K562 (cell line): Measurements from ENCODE around the gene IL24. TPM values are rescaled to one million over a fixed set of nuclear protein-coding genes. Genes with fewer than 3 reads are reported as not detected.

Experiments used
- ATAC-seq: fragments of 200-7000 bp; cut with Tn5 transposase; 3 replicates; pipeline ENCODE4 v1.9.1; 2020; ENCODE audit warnings: moderate library complexity
- BruUV-seq: library from RNA; stranded (reverse); fragments of 400-500 nt; replicated peaks from 2 replicates; lab custom pipeline; 2021; lab: Mats Ljungman, UMichigan
- CTCF ChIA-PET: fragments of 300-600 bp; formaldehyde crosslinking; extraction: SDS; loops from one replicate; lab custom pipeline; 2021; ENCODE audit warnings: low intra/inter-chr PET ratio; lab: Yijun Ruan, JAX
- POLR2A ChIA-PET: fragments of 300-600, 350-650 bp; sonication (Branson Sonifier 250); formaldehyde crosslinking; extraction: SDS; loops from one replicate; lab custom pipeline; 2021; ENCODE audit warnings: antibody characterized with exemption, inconsistent platforms; lab: Yijun Ruan, JAX
- DNase-seq, 4 experiments: peaks; one replicate each; pipeline versions ENCODE4 v3.0.0 to v3.0.0-alpha.2; 2011 to 2018; ENCODE audit warnings: low spot score in 3 of 4, mixed read lengths in 3 of 4; ENCODE audit errors: extremely low read depth in 1 of 4
- FAIRE-seq: peaks from 2 replicates; lab custom pipeline; 2011; peaks lifted over from hg19 to GRCh38; lab: Jason Lieb, UNC
- H2AFZ ChIP-seq: 2 replicates; pipeline ENCODE4 v1.6.0; 2011; ENCODE audit warnings: low read depth, low read length, control low read depth, inconsistent platforms
- H3K27ac ChIP-seq: fragments of 200-600 bp; 3 replicates; pipeline ENCODE4 v1.8.0; 2011; ENCODE audit warnings: low read depth, mild to moderate bottlenecking, control low read depth, inconsistent platforms, low read length, moderate library complexity, mixed read lengths; ENCODE audit errors: extremely low read depth
- H3K27me3 ChIP-seq, 2 experiments: fragments of 300-600 bp in 1 of 2; 2 replicates in 1 of 2; 3 replicates in 1 of 2; pipeline versions ENCODE4 v1.6.0 to v1.8.0; 2011; ENCODE audit warnings: inconsistent platforms in 2 of 2, low read length in 2 of 2, mild to moderate bottlenecking in 1 of 2, mixed read lengths in 1 of 2, moderate library complexity in 1 of 2; ENCODE audit not compliant: control insufficient read depth in 2 of 2, insufficient read depth in 2 of 2
- H3K36me3 ChIP-seq: fragments of 300-600 bp; 3 replicates; pipeline ENCODE4 v1.8.0; 2011; ENCODE audit warnings: mild to moderate bottlenecking, low read length, inconsistent platforms; ENCODE audit not compliant: control insufficient read depth, insufficient read depth
- H3K4me1 ChIP-seq, 2 experiments: fragments of 200-600 bp in 1 of 2; replicated peaks in 1 of 2; 2 replicates in 1 of 2; 3 replicates in 1 of 2; pipeline versions ENCODE4 v1.5.1 to v1.8.0; 2011; ENCODE audit warnings: inconsistent platforms in 2 of 2, low read length in 2 of 2, mild to moderate bottlenecking in 1 of 2, mixed read lengths in 1 of 2, moderate library complexity in 1 of 2; ENCODE audit not compliant: control insufficient read depth in 2 of 2, insufficient read depth in 2 of 2
- H3K4me2 ChIP-seq: 2 replicates; pipeline ENCODE4 v1.6.1; 2011; ENCODE audit warnings: low read length, control low read depth, inconsistent platforms, mixed read lengths; ENCODE audit not compliant: insufficient read depth
- H3K4me3 ChIP-seq: fragments of 200-600 bp; sonication (generic), shearing (Covaris generic); 2 replicates; pipeline ENCODE4 v1.5.1; 2016; ENCODE audit warnings: control low read depth, inconsistent platforms
- H3K79me2 ChIP-seq: fragments of 200-600 bp; 3 replicates; pipeline ENCODE4 v1.8.0; 2011; ENCODE audit warnings: low read length, inconsistent platforms; ENCODE audit not compliant: control insufficient read depth, insufficient read depth
- H3K9ac ChIP-seq, 2 experiments: 2 replicates each; pipeline versions ENCODE4 v1.6.0 to v1.6.1; 2011; ENCODE audit warnings: low read depth in 2 of 2, low read length in 2 of 2, control low read depth in 1 of 2, inconsistent platforms in 1 of 2, mild to moderate bottlenecking in 1 of 2, mixed read lengths in 1 of 2; ENCODE audit not compliant: insufficient read depth in 1 of 2
- H3K9me1 ChIP-seq: one replicate; pipeline ENCODE4 v1.6.0; 2011; ENCODE audit warnings: inconsistent platforms, mild to moderate bottlenecking, low read length, moderate library complexity; ENCODE audit not compliant: control insufficient read depth, insufficient read depth
- H3K9me3 ChIP-seq: replicated peaks from 2 replicates; pipeline ENCODE4 v1.5.1; 2011; ENCODE audit warnings: low read depth, low read length, inconsistent platforms; ENCODE audit not compliant: control insufficient read depth, insufficient read depth
- H4K20me1 ChIP-seq: replicated peaks from 2 replicates; pipeline ENCODE4 v1.6.1; 2011; ENCODE audit warnings: low read length, inconsistent platforms, mixed read lengths; ENCODE audit not compliant: control insufficient read depth, insufficient read depth
- CBFA2T2 ChIP-seq: fragments of 450-650 bp; conservative IDR thresholded peaks from 2 replicates; pipeline ENCODE4 v1.6.1; 2017; ENCODE audit warnings: mild to moderate bottlenecking
- FUS ChIP-seq: fragments of 200-400 bp; formaldehyde crosslinking; optimal IDR thresholded peaks from 2 replicates; pipeline ENCODE3; 2017; ENCODE audit warnings: low read depth, low read length
- GABPB1 ChIP-seq: sonication (generic); formaldehyde crosslinking; IDR thresholded peaks from 2 replicates; pipeline ENCODE4 v1.8.0; 2022; ENCODE audit warnings: mild to moderate bottlenecking, missing genetic modification reagents
- HMGN3 ChIP-seq: IDR thresholded peaks from 2 replicates; pipeline ENCODE4 v1.6.1; 2011; ENCODE audit warnings: borderline replicate concordance, low read depth, mild to moderate bottlenecking, mixed read lengths, low read length; ENCODE audit not compliant: insufficient read length; ENCODE audit errors: extremely low read depth
- MAFK ChIP-seq: IDR thresholded peaks from 2 replicates; pipeline ENCODE4 v1.6.1; 2011; ENCODE audit warnings: low read length, improper control_type of control experiment
- MTA1 ChIP-seq: fragments of 450-650 bp; IDR thresholded peaks from 2 replicates; pipeline ENCODE4 v1.6.1; 2017; ENCODE audit warnings: borderline replicate concordance
- POLR2AphosphoS5 ChIP-seq: IDR thresholded peaks from 2 replicates; pipeline ENCODE4 v1.6.1; 2011; ENCODE audit warnings: mild to moderate bottlenecking, low read depth, low read length, moderate library complexity; ENCODE audit not compliant: control insufficient read depth, insufficient read depth
- STAG1 ChIP-seq: sonication (generic); formaldehyde crosslinking; IDR thresholded peaks from 2 replicates; pipeline ENCODE4 v1.5.0; 2020; ENCODE audit warnings: missing genetic modification reagents, borderline replicate concordance
- TCF3 ChIP-seq: sonication (generic); formaldehyde crosslinking; IDR thresholded peaks from 2 replicates; pipeline ENCODE4 v1.4.0; 2020; ENCODE audit warnings: mild to moderate bottlenecking, missing genetic modification reagents
- TGIF2 ChIP-seq: sonication (generic); formaldehyde crosslinking; IDR thresholded peaks from 2 replicates; pipeline ENCODE4 v1.8.1; 2022; ENCODE audit warnings: mild to moderate bottlenecking, missing genetic modification reagents, moderate library complexity
- ZBTB7A ChIP-seq: IDR thresholded peaks from 2 replicates; pipeline ENCODE4 v1.6.1; 2011; ENCODE audit warnings: low read depth, mild to moderate bottlenecking, low read length, moderate library complexity, borderline replicate concordance; ENCODE audit not compliant: control insufficient read depth
- ZNF217 ChIP-seq: sonication (generic); formaldehyde crosslinking; IDR thresholded peaks from 2 replicates; pipeline ENCODE4 v1.8.0; 2022; ENCODE audit warnings: mild to moderate bottlenecking, missing genetic modification reagents
- WGBS: fragments of 100-300 bp; shearing (Covaris generic); methylation state at CpG from one replicate; pipeline ENCODE4 v1.1.6; 2016; ENCODE audit warnings: low coverage, mixed read lengths; ENCODE audit not compliant: insufficient coverage; ENCODE audit errors: missing lambda C conversion rate; 5-methylcytosine and 5-hydroxymethylcytosine counted together
- in situ Hi-C: fragments of 300-500 bp; cut with MboI; formaldehyde crosslinking; loops from 4 replicates; pipeline ENCODE4 v1.15.0; 2018; ENCODE audit warnings: inconsistent platforms, mixed read lengths
- intact Hi-C: fragments of 100-400 bp; cut with micrococcal nuclease; formaldehyde crosslinking; loops from 2 replicates; pipeline ENCODE4 v1.14.2; 2022
- polyA plus RNA-seq, 8 experiments: library from polyadenylated mRNA; depleted of rRNA in 4 of 8; stranded (reverse) in 5 of 8; unstranded in 3 of 8; fragments of >200 nt; fragmentation: Nextera tagmentation in 2 of 8; fragmentation: Illumina TruSeq in 1 of 8; extraction: Ambion mirVana in 2 of 8; extraction: Trizol in 1 of 8; gene quantifications; 2 replicates each; pipeline versions ENCODE4 v1.2.1 to v1.2.3, GENCODE V29; 2011 to 2014; ENCODE audit warnings: inconsistent platforms in 1 of 8, missing spikeins in 1 of 8
- total RNA-seq, 7 experiments: library from RNA; depleted of rRNA in 6 of 7; stranded (reverse); fragments of >200 nt in 6 of 7; fragmentation: Illumina TruSeq in 2 of 7; extraction: Trizol in 2 of 7; gene quantifications; 2 replicates each; pipeline versions ENCODE4 v1.2.1 to v1.2.3, GENCODE V29; 2011 to 2021; ENCODE audit warnings: low replicate concordance in 1 of 7
- TF ChIP-seq, protein P1 (sequence below): IDR thresholded peaks from 2 replicates; pipeline ENCODE4 v1.6.1; 2016; ENCODE audit warnings: missing genetic modification characterization, missing compliant biosample characterization
- TF ChIP-seq, protein P2 (sequence below): fragments of 450-650 bp; IDR thresholded peaks from 2 replicates; pipeline ENCODE4 v1.6.1; 2016; ENCODE audit warnings: borderline replicate concordance
- TF ChIP-seq, protein P3 (sequence below): sonication (generic); formaldehyde crosslinking; IDR thresholded peaks from 2 replicates; pipeline ENCODE4 v1.8.0; 2022; ENCODE audit warnings: missing genetic modification reagents, mild to moderate bottlenecking, moderate library complexity, borderline replicate concordance

The IL24 gene
- total and polyA plus RNA-seq, 9 of the 15 experiments (the other 6 are each of a cell fraction or from before 2014, with no cell fraction given), result 0.04 to 0.19 TPM; not detected in 7

DNA sequence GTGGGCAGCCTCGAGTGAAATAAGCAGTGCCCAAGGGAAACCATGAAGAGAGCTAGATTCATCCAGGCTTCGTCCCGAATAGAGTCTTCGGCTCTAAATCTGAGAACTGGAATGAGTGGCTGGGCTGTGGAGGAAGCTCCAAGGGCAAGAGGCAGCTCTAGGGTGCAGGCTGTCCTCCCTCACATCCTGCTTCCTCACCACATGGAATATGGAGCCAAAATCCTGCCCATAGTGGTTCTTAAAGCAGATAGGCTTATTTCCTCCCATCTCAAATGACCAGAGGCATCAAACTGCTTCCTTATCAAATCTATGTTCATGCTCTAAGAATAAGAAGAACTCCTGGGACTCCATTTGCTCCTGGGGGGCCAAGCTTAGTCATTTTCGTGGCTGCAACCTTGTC lies 2.5 kb downstream of the IL24 start (continued):
- TF ChIP-seq, protein P1, sequence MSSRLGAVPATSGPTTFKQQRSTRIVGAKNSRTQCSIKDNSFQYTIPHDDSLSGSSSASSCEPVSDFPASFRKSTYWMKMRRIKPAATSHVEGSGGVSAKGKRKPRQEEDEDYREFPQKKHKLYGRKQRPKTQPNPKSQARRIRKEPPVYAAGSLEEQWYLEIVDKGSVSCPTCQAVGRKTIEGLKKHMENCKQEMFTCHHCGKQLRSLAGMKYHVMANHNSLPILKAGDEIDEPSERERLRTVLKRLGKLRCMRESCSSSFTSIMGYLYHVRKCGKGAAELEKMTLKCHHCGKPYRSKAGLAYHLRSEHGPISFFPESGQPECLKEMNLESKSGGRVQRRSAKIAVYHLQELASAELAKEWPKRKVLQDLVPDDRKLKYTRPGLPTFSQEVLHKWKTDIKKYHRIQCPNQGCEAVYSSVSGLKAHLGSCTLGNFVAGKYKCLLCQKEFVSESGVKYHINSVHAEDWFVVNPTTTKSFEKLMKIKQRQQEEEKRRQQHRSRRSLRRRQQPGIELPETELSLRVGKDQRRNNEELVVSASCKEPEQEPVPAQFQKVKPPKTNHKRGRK (tag), result no peak
- TF ChIP-seq POLR2AphosphoS5, result no peak
- TF ChIP-seq ZNF217 (CRISPR knock-in tag), result no peak

DNA sequence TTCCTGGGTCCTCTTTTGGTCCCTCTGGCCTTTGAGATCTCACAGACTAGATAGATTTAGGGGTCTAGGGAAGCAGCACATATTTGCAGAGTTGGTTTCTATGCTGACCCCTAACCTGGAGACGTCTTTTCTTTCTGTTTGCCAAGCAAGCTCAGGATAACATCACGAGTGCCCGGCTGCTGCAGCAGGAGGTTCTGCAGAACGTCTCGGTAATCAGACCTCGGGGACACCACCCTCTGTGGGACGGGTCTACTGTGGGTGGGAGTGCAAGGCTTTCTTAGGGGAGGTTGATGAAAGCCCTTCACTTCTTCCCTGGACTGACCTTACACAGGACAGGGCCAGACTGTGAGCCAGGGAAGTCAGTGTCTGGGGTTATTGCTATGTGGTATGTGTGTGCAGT lies 2.9 kb downstream of the IL24 start:
- Histone ChIP-seq H3K9ac (no peak overlapping the region; a peak in 1 of 4 replicates), H3K4me3 (no peak overlapping the region), H4K20me1 (no peaks in the 10 kb centered on the region), H2AFZ (no peak overlapping the region), H3K9me3 (no peaks in the 10 kb centered on the region), H3K79me2 (no peaks in the 10 kb centered on the region), H3K4me2 (no peak overlapping the region), H3K4me1 (no peaks in the 10 kb centered on the region; a peak in 1 of 5 replicates), H3K9me1 (no peaks in the 10 kb centered on the region), H3K36me3 (no peaks in the 10 kb centered on the region), H3K27ac (no peak overlapping the region), H3K27me3 (peaks cover 34 to 73% of the 10 kb centered on the region in 2 experiments)
- no TSS peak for BruUV-seq
- WGBS, result 0% methylated on average over 7 of the region's 7 CpGs
- FAIRE-seq (no peak), DNase-seq (no peak), ATAC-seq (no peak; the same call in 2 of the 3 replicates)
- ChIA-PET CTCF (no interaction called here), POLR2A (interaction anchor here (0.7 to 1.2 kb wide), 3 partner anchors 14 to 620 kb away, joined by 3 to 5 read pairs (median 3); no protein-coding TSS in a partner anchor)
- intact Hi-C loops, result no loop called here
- in situ Hi-C loops, result loop anchor here (25.0 kb wide), 1 partner anchor 288 kb away; the partner anchor contains the start of gene EIF2D
- TF ChIP-seq TGIF2 (CRISPR knock-in tag) (no peak), ZBTB7A (no peak), STAG1 (CRISPR knock-in tag) (no peak), MAFK (no peak), MTA1 (no peak), CBFA2T2 (no peak), TCF3 (CRISPR knock-in tag) (no peak), GABPB1 (no peak), FUS (no peak), HMGN3 (no peak)
- TF ChIP-seq, protein P2, sequence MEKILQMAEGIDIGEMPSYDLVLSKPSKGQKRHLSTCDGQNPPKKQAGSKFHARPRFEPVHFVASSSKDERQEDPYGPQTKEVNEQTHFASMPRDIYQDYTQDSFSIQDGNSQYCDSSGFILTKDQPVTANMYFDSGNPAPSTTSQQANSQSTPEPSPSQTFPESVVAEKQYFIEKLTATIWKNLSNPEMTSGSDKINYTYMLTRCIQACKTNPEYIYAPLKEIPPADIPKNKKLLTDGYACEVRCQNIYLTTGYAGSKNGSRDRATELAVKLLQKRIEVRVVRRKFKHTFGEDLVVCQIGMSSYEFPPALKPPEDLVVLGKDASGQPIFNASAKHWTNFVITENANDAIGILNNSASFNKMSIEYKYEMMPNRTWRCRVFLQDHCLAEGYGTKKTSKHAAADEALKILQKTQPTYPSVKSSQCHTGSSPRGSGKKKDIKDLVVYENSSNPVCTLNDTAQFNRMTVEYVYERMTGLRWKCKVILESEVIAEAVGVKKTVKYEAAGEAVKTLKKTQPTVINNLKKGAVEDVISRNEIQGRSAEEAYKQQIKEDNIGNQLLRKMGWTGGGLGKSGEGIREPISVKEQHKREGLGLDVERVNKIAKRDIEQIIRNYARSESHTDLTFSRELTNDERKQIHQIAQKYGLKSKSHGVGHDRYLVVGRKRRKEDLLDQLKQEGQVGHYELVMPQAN, result no peak
- TF ChIP-seq, protein P3, sequence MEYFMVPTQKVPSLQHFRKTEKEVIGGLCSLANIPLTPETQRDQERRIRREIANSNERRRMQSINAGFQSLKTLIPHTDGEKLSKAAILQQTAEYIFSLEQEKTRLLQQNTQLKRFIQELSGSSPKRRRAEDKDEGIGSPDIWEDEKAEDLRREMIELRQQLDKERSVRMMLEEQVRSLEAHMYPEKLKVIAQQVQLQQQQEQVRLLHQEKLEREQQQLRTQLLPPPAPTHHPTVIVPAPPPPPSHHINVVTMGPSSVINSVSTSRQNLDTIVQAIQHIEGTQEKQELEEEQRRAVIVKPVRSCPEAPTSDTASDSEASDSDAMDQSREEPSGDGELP (CRISPR knock-in tag), result no peak
